Activated naive CD4-positive, alpha-beta T cell treated with anti-CD3 and anti-CD28 coated beads, Interleukin-2, amount 10 ng/mL, durations not matched to agents 7 days and 5 days (primary cell): ENCODE data around the gene HOXB13.

Experiments used
- CTCF ChIA-PET: fragments of 350-600 bp; sonication (Branson Sonifier 250); formaldehyde crosslinking; loops from one replicate; lab custom pipeline; 2021; ENCODE audit warnings: antibody characterized with exemption; lab: Charles Lee
- DNase-seq: peaks from one replicate; pipeline ENCODE4 v3.0.0-alpha.2; 2020
- H3K27ac Mint-ChIP-seq: one replicate; pipeline ENCODE4 v1.8.0; 2021; ENCODE audit warnings: mild to moderate bottlenecking, moderate library complexity, mixed read lengths
- H3K27me3 Mint-ChIP-seq: one replicate; pipeline ENCODE4 v1.8.0; 2021; ENCODE audit warnings: mild to moderate bottlenecking, mixed read lengths
- H3K36me3 Mint-ChIP-seq: one replicate; pipeline ENCODE4 v1.8.0; 2021; ENCODE audit warnings: mixed read lengths
- H3K4me1 Mint-ChIP-seq: one replicate; pipeline ENCODE4 v1.8.0; 2021; ENCODE audit warnings: mixed read lengths
- H3K4me3 Mint-ChIP-seq: one replicate; pipeline ENCODE4 v1.8.0; 2021; ENCODE audit warnings: mild to moderate bottlenecking, moderate library complexity, mixed read lengths
- H3K9me3 Mint-ChIP-seq: one replicate; pipeline ENCODE4 v1.8.0; 2021; ENCODE audit warnings: mixed read lengths

Gene HOXB13

GRCh38 chr17:48726916-48727286 lies 1.6 kb downstream of the HOXB13 start:
- no peaks in the 10 kb centered on the region for H3K36me3 Mint-ChIP-seq
- no peak overlapping the region for H3K27ac Mint-ChIP-seq
- H3K4me1 Mint-ChIP-seq = peaks cover 41% of the 10 kb centered on the region
- no peaks in the 10 kb centered on the region for H3K9me3 Mint-ChIP-seq
- CTCF ChIA-PET = interaction anchor here (0.6 to 4.5 kb wide), 3 partner anchors 14 to 48 kb away, joined by 3 to 28 read pairs (median 3); no protein-coding TSS in a partner anchor
- no peak overlapping the region for H3K4me3 Mint-ChIP-seq
- H3K27me3 Mint-ChIP-seq = peaks cover 99% of the 10 kb centered on the region
- no peak for DNase-seq

GRCh38 chr17:48726114-48726915 lies 2.2 kb downstream of the HOXB13 start:
- H3K9me3 Mint-ChIP-seq = no peaks in the 10 kb centered on the region
- peaks cover 99% of the 10 kb centered on the region for H3K27me3 Mint-ChIP-seq
- H3K4me3 Mint-ChIP-seq = no peak overlapping the region
- H3K36me3 Mint-ChIP-seq = no peaks in the 10 kb centered on the region
- peaks cover 41% of the 10 kb centered on the region for H3K4me1 Mint-ChIP-seq
- CTCF ChIA-PET = interaction anchor here (0.6 to 4.5 kb wide), 7 partner anchors 11 to 153 kb away, joined by 3 to 28 read pairs (median 8); no protein-coding TSS in a partner anchor
- no peak for DNase-seq
- no peak overlapping the region for H3K27ac Mint-ChIP-seq

GRCh38 chr17:48725288-48726064 lies 3.1 kb downstream of the HOXB13 start:
- H3K27me3 Mint-ChIP-seq = peaks cover 99% of the 10 kb centered on the region
- H3K4me3 Mint-ChIP-seq = no peak overlapping the region
- H3K36me3 Mint-ChIP-seq = no peaks in the 10 kb centered on the region
- DNase-seq = no peak
- peak overlapping the region; percentile 61 for H3K27ac Mint-ChIP-seq
- H3K4me1 Mint-ChIP-seq = peaks cover 41% of the 10 kb centered on the region
- CTCF ChIA-PET = interaction anchor here (0.6 to 4.5 kb wide), 14 partner anchors 9 to 510 kb away, joined by 3 to 28 read pairs (median 8); no protein-coding TSS in a partner anchor
- H3K9me3 Mint-ChIP-seq = no peaks in the 10 kb centered on the region

- H3K27me3 Mint-ChIP-seq = peaks cover 99% of the 10 kb centered on the region
- H3K4me1 Mint-ChIP-seq = peaks cover 41% of the 10 kb centered on the region
- H3K9me3 Mint-ChIP-seq = no peaks in the 10 kb centered on the region
- H3K4me3 Mint-ChIP-seq = no peak overlapping the region
- CTCF ChIA-PET = interaction anchor here (0.7 to 4.5 kb wide), 12 partner anchors 9 to 159 kb away, joined by 4 to 28 read pairs (median 10); no protein-coding TSS in a partner anchor
- no peaks in the 10 kb centered on the region for H3K36me3 Mint-ChIP-seq
- H3K27ac Mint-ChIP-seq = peak overlapping the region; percentile 61
- DNase-seq = no peak
Observed at GRCh38 chr17:48725004-48725287, 3.6 kb downstream of the HOXB13 start.

- Mint-ChIP-seq H3K27me3 (peaks cover 99% of the 10 kb centered on the region), H3K9me3 (no peaks in the 10 kb centered on the region), H3K36me3 (no peaks in the 10 kb centered on the region), H3K27ac (peak overlapping the region; percentile 74), H3K4me1 (peaks cover 42% of the 10 kb centered on the region), H3K4me3 (peak overlapping the region; percentile 22)
- DNase-seq = peak; percentile 88
- CTCF ChIA-PET = interaction anchor here (0.7 to 4.5 kb wide), 29 partner anchors 8 to 270 kb away, joined by 3 to 28 read pairs (median 5); no protein-coding TSS in a partner anchor
Observed at GRCh38 chr17:48724251-48725003, 4.1 kb downstream of the HOXB13 start.

- peaks cover 2% of the 10 kb centered on the region for H3K36me3 Mint-ChIP-seq
- peaks cover 42% of the 10 kb centered on the region for H3K4me1 Mint-ChIP-seq
- CTCF ChIA-PET = interaction anchor here (0.8 to 4.5 kb wide), 28 partner anchors 9 to 271 kb away, joined by 3 to 28 read pairs (median 6); no protein-coding TSS in a partner anchor
- H3K9me3 Mint-ChIP-seq = no peaks in the 10 kb centered on the region
- peak overlapping the region; percentile 13 for H3K27ac Mint-ChIP-seq
- peak; percentile 43 for DNase-seq
- peaks cover 99% of the 10 kb centered on the region for H3K27me3 Mint-ChIP-seq
- H3K4me3 Mint-ChIP-seq = peak overlapping the region; percentile 22
Observed at GRCh38 chr17:48723423-48724250, 4.9 kb downstream of the HOXB13 start.

- peaks cover 99% of the 10 kb centered on the region for H3K27me3 Mint-ChIP-seq
- CTCF ChIA-PET = interaction anchor here (0.8 to 4.5 kb wide), 14 partner anchors 9 to 156 kb away, joined by 3 to 28 read pairs (median 7); no protein-coding TSS in a partner anchor
- DNase-seq = no peak
- H3K27ac Mint-ChIP-seq = peak within 1 kb of the TSS; percentile 19
- H3K36me3 Mint-ChIP-seq = peaks cover 7% of the 10 kb centered on the region
- peaks cover 44% of the 10 kb centered on the region for H3K4me1 Mint-ChIP-seq
- H3K9me3 Mint-ChIP-seq = no peaks in the 10 kb centered on the region
- H3K4me3 Mint-ChIP-seq = peak within 1 kb of the TSS; percentile 22
Observed at GRCh38 chr17:48722915-48723422, 5.6 kb downstream of the HOXB13 start, which contains the start of gene PRAC2. TSS of gene PRAC2 (plus strand) at chr17:48723185. CDS start at chr17:48724411, 1,226 bp downstream.

- H3K27ac Mint-ChIP-seq = peak within 1 kb of the TSS; percentile 19
- peaks cover 46% of the 10 kb centered on the region for H3K4me1 Mint-ChIP-seq
- no peak for DNase-seq
- CTCF ChIA-PET = interaction anchor here (1.9 to 4.5 kb wide), 6 partner anchors 10 to 157 kb away, joined by 4 to 28 read pairs (median 17); no protein-coding TSS in a partner anchor
- peak within 1 kb of the TSS; percentile 21 for H3K4me3 Mint-ChIP-seq
- H3K9me3 Mint-ChIP-seq = no peaks in the 10 kb centered on the region
- peaks cover 7% of the 10 kb centered on the region for H3K36me3 Mint-ChIP-seq
- peaks cover 99% of the 10 kb centered on the region for H3K27me3 Mint-ChIP-seq
Observed at GRCh38 chr17:48722201-48722907, 6.2 kb downstream of the HOXB13 start, which contains the start of gene PRAC1. TSS of gene PRAC1 (minus strand) at chr17:48722518. CDS start at chr17:48722392, 126 bp downstream.

GRCh38 chr17:48721009-48721402 lies 7.5 kb downstream of the HOXB13 start:
- CTCF ChIA-PET = interaction anchor here (1.1 to 2.0 kb wide), 3 partner anchors 14 to 68 kb away, joined by 3 to 5 read pairs (median 3); no protein-coding TSS in a partner anchor
- Mint-ChIP-seq H3K27ac (no peak overlapping the region), H3K9me3 (no peaks in the 10 kb centered on the region), H3K4me3 (no peak overlapping the region), H3K36me3 (peaks cover 7% of the 10 kb centered on the region), H3K27me3 (peaks cover 96% of the 10 kb centered on the region), H3K4me1 (peaks cover 46% of the 10 kb centered on the region)
- DNase-seq = no peak

- H3K27ac Mint-ChIP-seq = peak overlapping the region; percentile 78
- H3K9me3 Mint-ChIP-seq = no peaks in the 10 kb centered on the region
- CTCF ChIA-PET = interaction anchor here (1.1 to 2.0 kb wide), 3 partner anchors 14 to 69 kb away, joined by 3 to 5 read pairs (median 3); no protein-coding TSS in a partner anchor
- H3K4me1 Mint-ChIP-seq = peaks cover 47% of the 10 kb centered on the region
- peaks cover 7% of the 10 kb centered on the region for H3K36me3 Mint-ChIP-seq
- H3K27me3 Mint-ChIP-seq = peaks cover 96% of the 10 kb centered on the region
- no peak for DNase-seq
- H3K4me3 Mint-ChIP-seq = peak overlapping the region; percentile 24
Observed at GRCh38 chr17:48720266-48721008, 8.1 kb downstream of the HOXB13 start.

- Mint-ChIP-seq H3K4me3 (no peak overlapping the region), H3K9me3 (no peaks in the 10 kb centered on the region), H3K27me3 (peaks cover 95% of the 10 kb centered on the region), H3K36me3 (peaks cover 7% of the 10 kb centered on the region), H3K27ac (peak overlapping the region; percentile 78), H3K4me1 (peaks cover 43% of the 10 kb centered on the region)
- DNase-seq = no peak
- CTCF ChIA-PET = interaction anchor here (0.9 kb wide), 1 partner anchor 28 kb away, joined by 3 read pairs; no protein-coding TSS in a partner anchor
Observed at GRCh38 chr17:48719642-48720265, 8.8 kb downstream of the HOXB13 start.
